Stimulated activated CD8-positive, alpha-beta memory T cell treated with anti-CD3 and anti-CD28 coated beads, Interleukin-15, amount 100 ng/mL, for 4 hours (primary cell): ENCODE data around the gene TFB1M.

Experiments
- DNase-seq, 2 donors: peaks; one replicate each; pipeline ENCODE4 v3.0.0-alpha.2; 2020; ENCODE audit warnings: low read depth in 2 of 2

The TFB1M gene

GRCh38 chr6:155264693-155265320, 49.5 kb downstream of the TFB1M start:
- DNase-seq = no peak

DNA sequence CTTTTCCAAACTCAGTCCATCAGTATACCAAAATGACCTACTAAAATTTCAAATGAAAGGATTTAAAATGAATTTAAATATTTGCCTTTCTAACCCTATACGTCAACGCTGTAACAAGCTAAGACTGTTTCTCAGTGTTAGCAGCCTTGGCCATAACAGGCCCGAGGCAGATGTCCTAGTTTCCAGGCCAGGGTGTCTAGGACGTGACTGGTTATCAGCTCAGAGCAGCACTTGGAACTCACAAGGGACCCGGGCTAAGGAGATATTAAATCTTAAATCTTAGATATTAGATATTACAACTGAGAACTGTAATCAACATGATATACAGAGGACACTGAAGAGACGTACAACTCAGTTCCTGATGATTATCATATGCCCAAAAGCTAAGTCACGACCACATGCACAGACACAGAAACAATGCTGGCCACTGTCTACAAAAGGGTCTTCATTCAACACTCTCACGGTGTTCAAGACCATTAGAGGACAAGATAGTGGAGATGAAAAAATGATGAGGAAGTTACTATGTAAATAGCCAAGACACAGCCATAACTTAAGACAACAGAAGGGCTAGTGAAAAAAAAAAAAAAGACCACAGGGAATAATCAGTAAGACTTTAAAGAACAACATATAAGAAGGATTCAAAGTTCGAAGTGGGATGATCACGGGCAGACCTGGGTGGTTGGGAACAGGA, 50.8 kb downstream of the TFB1M start, which contains the start of gene CLDN20:
CLDN20 (plus strand) TSS at position 641 of the 691 bp plus-strand sequence. CDS start 11,707 bp downstream, outside the sequence.
- no peak for DNase-seq

- DNase-seq = no peak
Observed at GRCh38 chr6:155262655-155263054, 51.6 kb downstream of the TFB1M start.

DNA sequence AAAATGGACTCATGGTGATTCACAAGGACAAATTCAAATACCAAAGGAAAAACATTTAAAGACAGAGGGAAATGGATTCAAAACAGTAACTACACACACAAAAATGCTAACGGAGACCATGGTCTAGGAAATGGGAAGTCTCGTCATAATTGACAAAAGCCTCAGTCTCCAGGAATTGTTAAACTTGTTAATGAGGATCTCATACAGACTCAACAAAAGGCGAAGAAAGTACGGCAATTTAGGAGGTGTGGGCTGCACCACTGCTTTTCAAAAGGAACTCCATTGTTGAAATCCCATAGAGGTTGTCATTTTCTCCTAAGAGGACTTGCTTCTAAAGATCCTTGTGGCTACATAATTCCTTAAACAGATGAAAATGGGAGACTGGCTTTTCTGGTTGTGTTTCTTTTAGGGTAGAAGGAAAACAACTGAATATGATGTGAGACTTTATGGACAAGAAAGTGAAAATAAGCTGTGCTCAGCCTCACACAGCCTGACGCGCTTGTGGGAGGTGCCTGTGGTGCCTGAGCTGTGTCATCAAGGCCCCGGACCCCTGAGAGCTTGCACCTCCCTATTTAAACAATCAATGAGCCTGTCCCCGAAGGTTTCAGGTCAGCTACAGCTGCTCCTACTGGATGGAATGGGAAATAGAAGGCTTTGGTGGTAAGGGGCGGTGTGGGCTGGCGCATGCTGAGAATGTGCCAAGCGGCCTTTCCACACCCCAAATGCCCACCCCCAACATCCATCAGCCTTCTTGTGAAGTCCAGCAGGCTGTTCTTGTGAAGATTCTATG, 53.0 kb downstream of the TFB1M start:
- DNase-seq = no peak

GRCh38 chr6:155260686-155261085, 53.6 kb downstream of the TFB1M start:
- no peak for DNase-seq

DNA sequence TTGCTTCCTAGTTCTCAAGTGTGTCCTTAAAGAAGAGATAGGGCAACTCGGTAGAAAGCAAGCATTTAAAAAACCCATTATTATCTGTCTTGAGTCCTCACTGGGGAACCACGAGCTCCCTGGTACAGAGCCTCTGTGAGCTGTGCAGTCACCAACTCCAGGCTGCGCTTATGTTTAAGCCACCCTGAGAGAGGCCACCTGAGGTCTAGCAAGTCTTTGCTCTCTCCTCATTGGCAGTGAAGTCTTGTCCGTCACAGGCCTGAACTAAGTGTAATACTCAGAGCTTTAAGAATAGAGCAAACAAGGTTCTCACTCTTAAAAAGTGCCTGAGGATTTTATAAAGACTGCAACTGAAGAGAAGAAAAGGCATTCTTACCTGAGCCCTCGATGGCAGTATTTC, 54.4 kb downstream of the TFB1M start:
- DNase-seq = no peak

GRCh38 chr6:155259204-155259603, 55.1 kb downstream of the TFB1M start:
- DNase-seq = no peak

DNA sequence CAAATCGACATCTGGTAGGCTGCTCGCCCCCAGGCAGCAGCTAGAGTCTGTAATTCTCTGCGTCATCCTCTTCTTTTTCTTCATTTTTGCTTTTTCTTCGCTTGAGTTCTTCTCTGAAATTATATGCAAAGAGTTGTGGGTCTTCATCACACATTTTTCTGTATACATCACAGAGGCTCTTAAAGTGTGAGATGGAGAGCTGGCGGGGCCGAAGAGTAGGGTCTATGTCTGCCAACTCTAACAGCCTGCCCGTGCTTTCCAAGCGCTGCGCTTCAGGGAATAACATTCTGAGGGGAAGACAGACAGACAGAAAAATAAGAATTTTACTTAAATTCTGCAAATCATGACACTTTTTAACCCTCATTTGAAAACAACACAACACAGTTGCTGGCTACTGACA, 56.5 kb downstream of the TFB1M start:
- DNase-seq = no peak

GRCh38 chr6:155256122-155256795, 58.0 kb downstream of the TFB1M start:
- DNase-seq = no peak

- DNase-seq = no peak
Observed at GRCh38 chr6:155254139-155254538, 60.1 kb downstream of the TFB1M start.

- no peak for DNase-seq
Observed at GRCh38 chr6:155253337-155253736, 60.9 kb downstream of the TFB1M start.

GRCh38 chr6:155252581-155252980, 61.7 kb downstream of the TFB1M start:
- DNase-seq = no peak

GRCh38 chr6:155250701-155251381, 63.4 kb downstream of the TFB1M start:
- DNase-seq = no peak

- no peak for DNase-seq
Observed at GRCh38 chr6:155248008-155249001, 66.0 kb downstream of the TFB1M start.

- no peak for DNase-seq
Observed at GRCh38 chr6:155247618-155248007, 66.7 kb downstream of the TFB1M start.

DNA sequence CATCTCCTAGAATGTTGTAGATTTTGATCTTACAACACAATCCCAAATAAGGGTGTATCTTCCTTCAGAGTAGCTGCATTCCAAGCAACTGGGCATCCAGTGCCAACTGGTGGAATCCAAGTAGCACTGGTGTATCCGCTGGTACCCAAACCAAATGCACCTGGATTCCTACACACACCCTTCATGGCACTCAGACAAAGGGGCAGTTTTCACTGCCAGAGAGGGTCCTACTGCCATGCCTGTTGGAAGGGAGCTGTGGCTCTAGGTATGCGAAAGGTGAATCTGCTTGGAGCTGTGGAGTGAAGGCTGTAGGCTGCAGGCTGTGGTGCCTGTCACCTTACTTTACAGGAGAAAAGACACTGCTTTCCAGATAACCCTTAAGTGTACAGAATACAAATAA, 67.5 kb downstream of the TFB1M start:
- DNase-seq = no peak

- DNase-seq = no peak
Observed at GRCh38 chr6:155245831-155246230, 68.5 kb downstream of the TFB1M start.

- no peak for DNase-seq
Observed at GRCh38 chr6:155245193-155245592, 69.1 kb downstream of the TFB1M start.

DNA sequence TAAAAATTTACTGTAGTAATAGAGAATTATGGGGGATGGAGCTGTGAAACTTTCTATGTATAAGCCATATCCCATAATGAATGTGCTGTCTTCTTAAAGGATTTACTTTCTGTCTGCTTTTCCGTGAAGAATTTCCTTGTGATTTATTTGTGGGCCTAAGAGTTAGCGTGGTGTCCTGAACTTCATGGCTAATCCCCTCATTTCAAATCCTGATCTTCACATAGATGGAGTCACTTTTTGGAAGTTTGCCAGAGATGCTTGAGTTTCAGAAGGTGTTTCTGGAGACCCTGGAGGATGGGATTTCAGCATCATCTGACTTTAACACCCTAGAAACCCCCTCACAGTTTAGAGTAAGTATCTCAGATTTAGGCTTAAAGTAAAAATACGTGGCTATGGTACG, 69.8 kb downstream of the TFB1M start:
- DNase-seq = no peak

GRCh38 chr6:155241966-155242365, 72.3 kb downstream of the TFB1M start:
- no peak for DNase-seq
